Myocyte (in vitro differentiated cells): ENCODE results near the gene CAB39. TPM values are rescaled to one million over a fixed set of nuclear protein-coding genes. Genes with fewer than 3 reads are reported as not detected.
"Not testable (repeated sequence)": the region's sequence is repeated elsewhere in the genome, so short reads cannot be mapped to it uniquely, and the experiment has no call there.

Source experiments
- DNase-seq: peaks from one replicate; pipeline ENCODE4 v3.0.0-alpha.2; 2012; ENCODE audit warnings: low read depth
- total RNA-seq: library from RNA; depleted of rRNA; stranded (reverse); fragments of >200 nt; gene quantifications from 2 replicates; pipeline ENCODE4 v1.2.3, GENCODE V29; 2014

Gene CAB39
- total RNA-seq, 1 donor from 2014 or later, result 98.0 TPM

GRCh38 chr2:230713331-230714135 is 891 bp downstream of the CAB39 start:
- peak; percentile 30 for DNase-seq

GRCh38 chr2:230714136-230714480 is 1.5 kb downstream of the CAB39 start:
- DNase-seq, result peak; percentile 57

- DNase-seq, result no peak
Observed at GRCh38 chr2:230715201-230715600, 2.6 kb downstream of the CAB39 start.

- no peak for DNase-seq
Observed at GRCh38 chr2:230716588-230716987, 3.9 kb downstream of the CAB39 start.

- peak; percentile 82 for DNase-seq
Observed at GRCh38 chr2:230717600-230717999, 5.0 kb downstream of the CAB39 start.

- DNase-seq, result no peak
Observed at GRCh38 chr2:230719340-230719739, 6.7 kb downstream of the CAB39 start.

- DNase-seq, result no peak
Observed at GRCh38 chr2:230721712-230722111, 9.1 kb downstream of the CAB39 start.

- no peak for DNase-seq
Observed at GRCh38 chr2:230722207-230722885, 9.7 kb downstream of the CAB39 start.

GRCh38 chr2:230723363-230723762 is 10.7 kb downstream of the CAB39 start:
- no peak for DNase-seq

- DNase-seq, result not testable (repeated sequence)
Observed at GRCh38 chr2:230724957-230725356, 12.3 kb downstream of the CAB39 start.

- no peak for DNase-seq
Observed at GRCh38 chr2:230731512-230731911, 18.9 kb downstream of the CAB39 start.

GRCh38 chr2:230732914-230733401 is 20.3 kb downstream of the CAB39 start:
- no peak for DNase-seq

- no peak for DNase-seq
Observed at GRCh38 chr2:230734247-230735175, 21.9 kb downstream of the CAB39 start.

- no peak for DNase-seq
Observed at GRCh38 chr2:230735884-230736283, 23.2 kb downstream of the CAB39 start.

- DNase-seq, result no peak
Observed at GRCh38 chr2:230737300-230737699, 24.7 kb downstream of the CAB39 start.

- no peak for DNase-seq
Observed at GRCh38 chr2:230737791-230738226, 25.2 kb downstream of the CAB39 start.

- DNase-seq, result peak; percentile 42
Observed at GRCh38 chr2:230738391-230738811, 25.8 kb downstream of the CAB39 start.

- no peak for DNase-seq
Observed at GRCh38 chr2:230738924-230739323, 26.3 kb downstream of the CAB39 start.

GRCh38 chr2:230739961-230740360 is 27.3 kb downstream of the CAB39 start:
- DNase-seq, result no peak

GRCh38 chr2:230742781-230743180 is 30.1 kb downstream of the CAB39 start:
- DNase-seq, result no peak

GRCh38 chr2:230746213-230746612 is 33.6 kb downstream of the CAB39 start:
- no peak for DNase-seq
